NT2/D1 (cell line): ENCODE results near the gene ACTR8.

ENCODE experiments used
- SUZ12 ChIP-seq: IDR thresholded peaks from 2 replicates; pipeline ENCODE4 v1.6.1; 2011; ENCODE audit not compliant: insufficient read length, insufficient read depth; ENCODE audit errors: extremely low read depth
- YY1 ChIP-seq: IDR thresholded peaks from 2 replicates; pipeline ENCODE4 v1.6.1; 2011; ENCODE audit not compliant: insufficient read length, insufficient read depth
- ZNF274 ChIP-seq: IDR thresholded peaks from 2 replicates; pipeline ENCODE4 v1.6.1; 2011; ENCODE audit warnings: mild to moderate bottlenecking, low read depth, low read length

DNA sequence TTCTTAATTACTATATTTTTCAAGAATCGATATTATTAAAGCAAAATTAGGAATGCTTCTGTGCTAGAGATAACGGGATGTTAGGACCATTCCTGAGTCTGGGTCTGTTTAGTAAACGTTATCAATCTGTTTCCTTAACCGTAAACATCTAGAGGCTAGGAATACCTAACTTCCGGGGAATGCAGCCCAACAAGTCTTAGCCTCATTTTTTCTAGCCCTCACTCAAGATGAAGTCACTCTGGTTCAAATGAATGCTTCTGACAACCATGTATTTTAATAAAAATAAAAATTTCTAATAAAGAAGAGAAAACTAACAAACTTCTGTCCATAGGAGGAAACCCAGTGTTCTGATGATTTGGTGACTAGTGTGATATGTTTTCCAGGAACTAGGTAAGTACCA lies 20.8 kb upstream of the ACTR8 start:
- no peak for TF ChIP-seq SUZ12
- no peak for TF ChIP-seq YY1
- no peak for TF ChIP-seq ZNF274
